GM04503 (cell line): ENCODE results near the gene EPDR1.

Source experiments
- DNase-seq: peaks from one replicate; pipeline ENCODE4 v3.0.0-alpha.2; 2012; ENCODE audit warnings: low read depth

Gene EPDR1

DNA sequence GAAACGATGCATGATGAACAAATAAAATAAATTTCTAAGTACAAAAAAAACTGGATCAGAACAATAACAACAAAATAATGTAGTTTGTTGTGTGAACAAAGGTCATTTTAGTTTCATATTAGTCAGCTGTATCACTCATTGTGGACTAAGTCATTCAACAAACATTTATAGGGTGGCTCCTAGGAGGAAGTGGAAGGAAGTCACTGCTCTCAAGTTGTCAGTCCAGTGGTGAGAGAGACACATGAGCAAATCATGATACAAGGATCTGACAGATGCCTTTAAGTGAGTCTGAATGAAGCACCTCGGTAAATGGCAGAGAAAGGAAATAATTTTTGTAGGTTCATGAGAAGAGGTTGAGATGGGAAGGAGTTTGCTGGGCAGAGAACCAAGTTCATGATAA lies 56.8 kb downstream of the EPDR1 start:
- no peak for DNase-seq

- no peak for DNase-seq
Observed at GRCh38 chr7:37981664-37982063, 61.2 kb downstream of the EPDR1 start.

GRCh38 chr7:37982423-37982822 lies 62.0 kb downstream of the EPDR1 start:
- DNase-seq: no peak

DNA sequence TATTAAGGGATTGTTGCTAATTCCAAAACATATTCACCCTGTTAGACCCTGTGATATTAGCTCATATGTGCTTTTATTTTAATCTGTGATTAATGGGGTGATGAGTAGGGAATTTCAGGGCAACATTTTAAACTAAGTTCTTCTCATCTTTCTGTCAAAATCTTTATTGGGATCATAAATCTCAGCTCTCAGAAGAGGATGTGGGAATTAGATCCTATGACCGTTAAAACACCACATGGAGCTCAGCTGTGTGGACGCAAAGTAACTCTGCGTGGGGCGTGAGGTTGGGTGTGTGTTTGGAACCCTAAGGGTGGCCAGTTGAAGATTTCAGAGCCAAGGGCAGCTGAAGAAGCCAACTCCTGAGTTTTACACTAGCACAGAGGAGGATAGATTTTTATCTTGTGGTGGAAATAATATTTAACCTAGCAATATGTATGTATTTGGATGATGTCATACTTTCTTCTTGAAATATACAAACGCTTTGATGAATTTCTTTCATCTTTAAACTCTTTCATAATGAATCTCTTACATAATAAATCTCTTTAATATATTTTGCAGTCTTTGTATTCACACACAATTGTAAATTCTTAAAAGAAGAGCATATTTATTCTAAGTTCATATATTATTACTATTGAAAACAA lies 64.4 kb downstream of the EPDR1 start:
- no peak for DNase-seq

DNA sequence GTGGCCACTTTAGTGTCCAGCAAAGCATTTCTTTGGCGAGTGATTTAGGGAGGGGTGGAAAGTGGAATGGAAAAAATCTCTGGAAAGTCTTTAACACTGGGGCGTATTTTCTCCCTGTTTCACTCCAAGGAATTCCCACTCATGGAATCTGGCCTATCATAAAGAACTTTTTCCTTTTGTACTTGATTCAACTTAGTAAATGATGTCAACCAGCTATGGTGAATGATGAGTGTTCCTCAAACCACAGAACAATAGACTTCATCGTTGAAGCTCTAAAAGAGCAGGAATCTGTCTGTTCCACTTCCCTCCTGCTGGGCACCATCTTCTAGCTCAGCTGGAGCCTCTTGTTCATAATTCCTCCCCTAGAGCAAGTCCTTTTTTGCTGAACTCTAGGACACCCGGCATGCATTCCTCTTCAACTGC lies 66.5 kb downstream of the EPDR1 start:
- peak; percentile 72 for DNase-seq

GRCh38 chr7:37987732-37988131 lies 67.3 kb downstream of the EPDR1 start:
- no peak for DNase-seq

GRCh38 chr7:37988721-37989650 lies 68.5 kb downstream of the EPDR1 start:
- DNase-seq: no peak

- no peak for DNase-seq
Observed at GRCh38 chr7:37990337-37990736, 69.9 kb downstream of the EPDR1 start.

GRCh38 chr7:37993060-37993501 lies 72.6 kb downstream of the EPDR1 start:
- DNase-seq: no peak

GRCh38 chr7:37999673-38000072 lies 79.2 kb downstream of the EPDR1 start:
- no peak for DNase-seq

DNA sequence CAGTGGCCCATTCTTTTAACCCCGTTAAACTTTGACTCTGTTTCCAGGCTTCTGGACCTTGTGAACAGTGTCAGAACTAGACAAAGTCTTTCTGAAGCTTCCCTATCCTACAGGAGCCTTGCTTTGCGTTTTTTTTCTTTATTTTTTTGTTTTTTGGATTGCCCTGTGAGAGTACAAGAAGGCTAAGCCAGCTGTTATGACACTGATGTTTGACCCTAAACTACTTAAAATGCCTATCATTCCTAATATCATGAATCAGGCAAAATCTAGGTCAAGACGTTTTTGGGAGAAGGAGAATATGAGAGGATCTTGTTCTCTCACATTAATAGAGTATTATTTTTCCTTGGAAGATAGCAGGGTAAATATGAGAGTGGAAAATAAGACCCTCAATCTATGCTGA lies 79.8 kb downstream of the EPDR1 start:
- DNase-seq: no peak
